Esophagus squamous epithelium (tissue), 5 donors: Measurements from ENCODE around the gene EGFLAM. TPM values are rescaled to one million over a fixed set of nuclear protein-coding genes. Genes with fewer than 3 reads are reported as not detected.

Experiments used
- DNase-seq: peaks from one replicate; lab custom pipeline; 2025; lab: John Stamatoyannopoulos, UW
- H3K27ac ChIP-seq, 4 donors: fragments of 200-600 bp; sonication (generic); one replicate each; pipeline ENCODE4 v1.5.1; 2016 to 2019; ENCODE audit warnings: mild to moderate bottlenecking in 1 of 4
- H3K27me3 ChIP-seq, 4 donors: fragments of 200-600 bp; sonication (generic); 1 replicate in 3 of 4; 2 replicates in 1 of 4; pipeline versions ENCODE4 v1.5.1 to v1.6.0; 2017 to 2021; ENCODE audit warnings: antibody characterized with exemption in 1 of 4
- H3K36me3 ChIP-seq, 3 donors: fragments of 200-600 bp; sonication (generic); one replicate each; pipeline ENCODE4 v1.5.1; 2016 to 2019
- H3K4me1 ChIP-seq, 3 donors: fragments of 200-600 bp; sonication (generic); one replicate each; pipeline ENCODE4 v1.5.1; 2017 to 2019
- H3K4me3 ChIP-seq, 4 donors: fragments of 200-600 bp; sonication (generic); 1 replicate in 3 of 4; 2 replicates in 1 of 4; pipeline ENCODE4 v1.5.1; 2016 to 2019; ENCODE audit warnings: mild to moderate bottlenecking in 2 of 4, moderate library complexity in 1 of 4
- H3K9me3 ChIP-seq, 3 donors: fragments of 200-600 bp; sonication (generic); one replicate each; pipeline ENCODE4 v1.5.1; 2016 to 2019
- POLR2A ChIP-seq, 4 donors: fragments of 450-650 bp; IDR thresholded peaks; one replicate each; pipeline ENCODE4 v1.6.1; 2017; ENCODE audit warnings: antibody characterized with exemption in 4 of 4, mild to moderate bottlenecking in 4 of 4, moderate library complexity in 3 of 4
- WGBS, 2 donors: methylation state at CpG; one replicate each; pipeline ENCODE4 v1.1.5; 2018; 5-methylcytosine and 5-hydroxymethylcytosine counted together
- intact Hi-C: fragments of 100-400 bp; cut with DNase I; formaldehyde crosslinking; loops from one replicate; pipeline ENCODE4 v1.15.0; 2022
- total RNA-seq, 4 donors: library from RNA; depleted of rRNA; stranded (reverse); fragments of >200 nt; gene quantifications; one replicate each; pipeline ENCODE4 v1.1.0, GENCODE V29; 2016
- TF ChIP-seq, protein P1 (sequence below), 6 experiments: fragments of 450-650 bp in 4 of 6; fragments of 200-600 bp in 2 of 6; sonication (generic) in 2 of 6; IDR thresholded peaks; one replicate each; pipeline ENCODE4 v1.5.1; 2016 to 2019; ENCODE audit warnings: antibody characterized with exemption in 6 of 6, mild to moderate bottlenecking in 4 of 6, moderate library complexity in 4 of 6
- donor health status: DM: yes; HTN: yes; CAD: no.

Gene EGFLAM
- total RNA-seq, 4 donors from 2014 or later, result 0.38 to 3.3 (median 1.7) TPM

DNA sequence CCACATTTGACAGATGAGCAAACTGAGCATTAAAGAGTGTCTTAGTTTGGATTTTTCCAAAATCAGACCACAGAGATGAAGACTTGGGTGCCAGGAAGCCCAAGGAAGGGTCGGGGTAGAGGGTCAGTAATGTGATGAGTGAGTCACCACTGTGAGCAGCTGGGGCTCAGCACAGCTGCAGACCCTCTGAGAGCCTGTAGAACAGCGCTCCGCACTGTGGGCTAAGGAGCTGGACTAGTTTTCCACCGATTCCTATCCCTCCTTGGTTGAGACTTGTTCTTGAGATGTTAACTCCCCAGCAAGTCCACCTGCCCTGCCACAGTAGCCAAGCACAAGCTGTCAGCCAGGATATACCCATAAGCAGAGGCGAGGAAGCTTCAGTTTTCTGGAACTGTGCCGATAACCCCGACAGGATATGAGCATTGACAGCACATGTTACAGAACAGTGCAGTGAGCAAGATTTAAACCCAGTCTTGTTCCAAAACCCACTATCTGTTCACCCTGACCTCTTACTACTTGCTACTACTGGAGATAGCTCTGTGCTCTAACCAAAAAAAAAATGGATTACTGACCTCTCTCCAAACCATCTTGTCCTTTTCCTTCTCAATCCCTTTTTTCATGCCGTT, 31.8 kb downstream of the EGFLAM start:
- TF ChIP-seq POLR2A (IDR thresholded peaks at IDR 0.05), result no peak
- TF ChIP-seq, protein P1, sequence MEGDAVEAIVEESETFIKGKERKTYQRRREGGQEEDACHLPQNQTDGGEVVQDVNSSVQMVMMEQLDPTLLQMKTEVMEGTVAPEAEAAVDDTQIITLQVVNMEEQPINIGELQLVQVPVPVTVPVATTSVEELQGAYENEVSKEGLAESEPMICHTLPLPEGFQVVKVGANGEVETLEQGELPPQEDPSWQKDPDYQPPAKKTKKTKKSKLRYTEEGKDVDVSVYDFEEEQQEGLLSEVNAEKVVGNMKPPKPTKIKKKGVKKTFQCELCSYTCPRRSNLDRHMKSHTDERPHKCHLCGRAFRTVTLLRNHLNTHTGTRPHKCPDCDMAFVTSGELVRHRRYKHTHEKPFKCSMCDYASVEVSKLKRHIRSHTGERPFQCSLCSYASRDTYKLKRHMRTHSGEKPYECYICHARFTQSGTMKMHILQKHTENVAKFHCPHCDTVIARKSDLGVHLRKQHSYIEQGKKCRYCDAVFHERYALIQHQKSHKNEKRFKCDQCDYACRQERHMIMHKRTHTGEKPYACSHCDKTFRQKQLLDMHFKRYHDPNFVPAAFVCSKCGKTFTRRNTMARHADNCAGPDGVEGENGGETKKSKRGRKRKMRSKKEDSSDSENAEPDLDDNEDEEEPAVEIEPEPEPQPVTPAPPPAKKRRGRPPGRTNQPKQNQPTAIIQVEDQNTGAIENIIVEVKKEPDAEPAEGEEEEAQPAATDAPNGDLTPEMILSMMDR (IDR thresholded peaks at IDR 0.05), result no peak
- Histone ChIP-seq H3K27me3 (peaks cover 0 to 3% (median 0%) of the 10 kb centered on the region in 4 donors), H3K36me3 (no peaks in the 10 kb centered on the region), H3K4me1 (no peaks in the 10 kb centered on the region), H3K27ac (no peak overlapping the region), H3K9me3 (no peaks in the 10 kb centered on the region), H3K4me3 (no peak overlapping the region)
- intact Hi-C loops, result no loop called here
- DNase-seq, result no peak
- 60 to 63% methylated on average over 7 of the region's 8 CpGs for WGBS, 2 donors

DNA sequence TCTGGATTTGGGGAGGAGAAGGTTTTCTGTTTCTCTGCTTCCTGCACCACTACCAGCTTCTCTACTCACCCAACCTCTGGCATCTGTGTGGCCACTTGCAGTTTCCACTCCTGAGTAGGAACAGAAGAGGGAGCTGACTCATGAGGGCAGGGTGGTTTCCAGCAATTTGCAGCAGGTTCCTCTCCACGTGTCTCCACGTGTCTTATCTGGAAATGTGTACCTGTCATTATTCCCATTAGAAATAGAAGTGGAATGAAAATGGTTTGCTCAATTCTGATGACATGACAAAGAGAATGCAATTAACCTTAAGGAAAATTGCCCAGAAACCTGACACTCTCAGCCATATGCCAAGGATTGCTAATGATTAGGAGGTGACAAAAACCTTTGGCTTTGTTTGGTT, 33.0 kb downstream of the EGFLAM start:
- 36 to 40% methylated on average over 2 of the region's 2 CpGs for WGBS, 2 donors
- peaks cover 0 to 3% (median 0%) of the 10 kb centered on the region in 4 donors for H3K27me3 ChIP-seq
- no peak overlapping the region for H3K27ac ChIP-seq
- TF ChIP-seq, protein P1 (IDR thresholded peaks at IDR 0.05), result no peak
- no peak for TF ChIP-seq POLR2A (IDR thresholded peaks at IDR 0.05)
- no peak for DNase-seq
- no peak overlapping the region for H3K4me3 ChIP-seq
- H3K9me3 ChIP-seq, result no peaks in the 10 kb centered on the region
- H3K36me3 ChIP-seq, result no peaks in the 10 kb centered on the region
- intact Hi-C loops, result no loop called here
- H3K4me1 ChIP-seq, result no peaks in the 10 kb centered on the region

DNA sequence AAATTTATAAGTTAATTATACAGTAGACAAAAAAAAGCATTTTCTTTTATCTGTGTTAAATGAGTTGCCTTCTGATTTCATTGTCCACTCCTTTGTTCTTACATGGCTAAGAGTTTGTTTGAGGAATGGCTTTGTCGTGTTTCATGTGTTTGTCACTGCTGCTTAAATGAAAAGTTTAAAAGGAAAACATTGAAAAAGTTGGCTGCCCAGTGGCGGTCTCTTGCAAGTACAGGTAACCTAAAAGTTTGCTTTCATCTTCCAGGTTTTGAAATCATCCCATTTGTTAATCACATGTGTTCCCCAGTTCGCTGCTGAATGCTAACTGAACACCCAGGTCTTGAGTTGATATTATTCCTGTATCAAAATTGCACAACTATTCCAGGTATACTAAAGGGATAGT, 33.9 kb downstream of the EGFLAM start:
- H3K4me3 ChIP-seq, result no peak overlapping the region
- intact Hi-C loops, result no loop called here
- peaks cover 0 to 3% (median 0%) of the 10 kb centered on the region in 4 donors for H3K27me3 ChIP-seq
- H3K27ac ChIP-seq, result no peak overlapping the region
- WGBS, 2 donors, result 65 to 72% methylated on average over 3 of the region's 3 CpGs
- DNase-seq, result no peak
- TF ChIP-seq, protein P1 (IDR thresholded peaks at IDR 0.05), result no peak
- no peak for TF ChIP-seq POLR2A (IDR thresholded peaks at IDR 0.05)
- H3K4me1 ChIP-seq, result no peaks in the 10 kb centered on the region
- no peaks in the 10 kb centered on the region for H3K36me3 ChIP-seq
- no peaks in the 10 kb centered on the region for H3K9me3 ChIP-seq

DNA sequence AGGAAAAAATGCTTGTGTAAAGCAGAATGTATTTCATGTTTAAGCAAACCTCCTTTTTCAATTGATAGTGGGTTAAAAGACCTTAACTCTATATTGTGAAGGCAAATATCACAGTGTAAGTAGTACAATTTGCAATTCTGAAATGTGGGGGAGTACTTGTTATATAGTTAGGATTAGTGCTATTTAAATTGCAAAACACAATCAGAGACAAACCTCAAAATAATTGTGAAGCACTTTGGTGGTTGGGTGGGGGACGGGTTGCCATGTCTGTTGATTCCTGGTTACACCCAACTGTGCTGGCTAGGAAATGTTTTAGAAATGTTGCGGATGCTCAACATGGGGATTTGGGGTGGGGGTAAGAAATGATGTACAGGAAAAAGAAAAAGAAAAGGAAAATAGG, 37.4 kb downstream of the EGFLAM start:
- H3K27me3 ChIP-seq, result peaks cover 0 to 3% (median 0%) of the 10 kb centered on the region in 4 donors
- no peaks in the 10 kb centered on the region for H3K36me3 ChIP-seq
- H3K4me3 ChIP-seq, result no peak overlapping the region
- no peak for DNase-seq
- no peaks in the 10 kb centered on the region for H3K9me3 ChIP-seq
- WGBS, 2 donors, result 63 to 79% methylated on average over 2 of the region's 2 CpGs
- no peaks in the 10 kb centered on the region for H3K4me1 ChIP-seq
- intact Hi-C loops, result no loop called here
- H3K27ac ChIP-seq, result no peak overlapping the region
- no peak for TF ChIP-seq POLR2A (IDR thresholded peaks at IDR 0.05)
- TF ChIP-seq, protein P1 (IDR thresholded peaks at IDR 0.05), result no peak

DNA sequence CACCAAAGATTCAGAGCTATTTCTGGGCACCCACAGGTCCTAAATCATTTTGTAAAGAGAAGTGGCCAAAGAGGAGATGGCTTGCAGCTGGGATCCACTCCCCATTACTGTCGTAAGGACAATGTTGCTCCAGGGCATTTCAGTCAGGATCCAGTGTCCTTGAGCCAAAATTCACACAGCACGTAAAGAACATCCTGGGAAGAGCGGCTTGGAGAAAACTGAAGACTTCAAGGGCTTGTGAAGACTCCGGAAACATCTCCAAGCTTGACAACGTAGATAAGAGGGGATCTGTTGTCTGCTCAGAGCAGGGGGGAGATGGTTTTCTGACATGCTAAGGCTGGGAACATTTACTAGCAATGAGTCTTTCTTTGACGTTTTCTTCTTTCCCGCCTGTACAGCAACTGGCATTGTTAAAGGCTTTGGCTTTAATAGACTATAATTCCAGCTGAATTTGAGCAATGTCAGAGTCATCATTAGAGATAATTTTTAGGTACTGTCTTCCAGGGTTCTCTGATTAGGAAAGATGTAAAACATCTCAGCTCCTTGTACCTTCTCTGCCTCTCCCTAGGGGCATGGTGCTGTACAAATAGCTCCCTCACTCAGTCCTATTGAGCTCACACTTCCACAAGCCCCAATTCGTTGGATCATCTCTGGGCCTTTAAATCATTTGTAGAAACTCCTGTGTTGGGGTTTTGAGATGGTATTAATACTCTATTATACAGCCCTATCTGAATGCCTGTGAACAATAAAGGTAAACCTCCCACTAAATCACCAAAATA, 39.7 kb downstream of the EGFLAM start:
- Histone ChIP-seq H3K27me3 (peaks cover 0 to 3% (median 0%) of the 10 kb centered on the region in 4 donors), H3K9me3 (no peaks in the 10 kb centered on the region), H3K36me3 (no peaks in the 10 kb centered on the region), H3K27ac (peak overlapping the region in 1 of 4 donors; percentile 14), H3K4me3 (no peak overlapping the region), H3K4me1 (no peaks in the 10 kb centered on the region)
- no peak for DNase-seq
- 40 to 58% methylated on average over 7 to 8 of the region's 8 CpGs for WGBS, 2 donors
- intact Hi-C loops, result no loop called here
- no peak for TF ChIP-seq POLR2A (IDR thresholded peaks at IDR 0.05)
- TF ChIP-seq, protein P1 (IDR thresholded peaks at IDR 0.05), result no peak
